Midbrain (tissue), 1 donor: ENCODE measurements around the gene FBXL15.
"Not testable (repeated sequence)": the region's sequence is repeated elsewhere in the genome, so short reads cannot be mapped to it uniquely, and the experiment has no call there.

ENCODE experiments used
- DNase-seq: peaks from one replicate; lab custom pipeline; 2025; lab: John Stamatoyannopoulos, UW

FBXL15 gene

DNA sequence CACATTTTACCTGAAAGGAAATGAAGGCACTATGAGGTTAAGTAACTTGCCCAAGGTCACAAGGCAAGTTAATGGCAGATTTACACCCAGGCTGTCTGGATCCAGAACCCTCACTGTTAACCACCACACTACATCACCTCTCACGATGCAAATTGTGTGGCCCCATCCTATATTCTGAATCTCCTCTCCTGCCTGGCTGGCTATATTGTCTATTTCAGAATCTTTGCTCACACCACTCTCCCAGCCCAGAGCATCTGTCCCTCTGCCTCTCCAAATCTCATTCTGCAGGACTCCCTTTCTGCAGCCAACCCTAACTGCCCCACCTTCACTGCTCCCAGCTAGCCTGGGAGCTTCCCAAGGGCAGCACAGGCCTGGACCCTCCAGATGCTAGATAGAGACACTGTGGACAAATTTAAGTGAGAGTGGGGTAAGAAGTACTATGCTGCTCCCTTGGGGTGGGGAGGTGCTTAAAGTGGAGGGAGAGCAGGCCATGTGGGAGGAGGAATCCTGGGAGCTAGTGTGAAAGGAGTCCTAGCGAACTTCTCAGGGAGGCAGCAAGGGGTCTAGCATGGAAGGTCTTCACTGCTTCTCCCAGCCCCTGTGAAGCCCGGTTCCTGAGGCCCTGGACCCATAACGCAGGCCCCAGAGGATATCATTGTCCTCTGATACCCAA, 11.0 kb downstream of the FBXL15 start:
- DNase-seq, result no peak

- peak; percentile 97 for DNase-seq
Observed at GRCh38 chr10:102432162-102432950, 11.7 kb downstream of the FBXL15 start, which contains the start of gene CUEDC2. Gene CUEDC2 (minus strand): TSS chr10:102432574. CDS start chr10:102425188, 7,386 bp downstream.

GRCh38 chr10:102433619-102434046, 13.0 kb downstream of the FBXL15 start:
- DNase-seq, result no peak

- DNase-seq, result no peak
Observed at GRCh38 chr10:102434394-102435132, 13.9 kb downstream of the FBXL15 start.

- DNase-seq, result no peak
Observed at GRCh38 chr10:102435133-102435497, 14.5 kb downstream of the FBXL15 start.

- no peak for DNase-seq
Observed at GRCh38 chr10:102435529-102436233, 15.0 kb downstream of the FBXL15 start.

DNA sequence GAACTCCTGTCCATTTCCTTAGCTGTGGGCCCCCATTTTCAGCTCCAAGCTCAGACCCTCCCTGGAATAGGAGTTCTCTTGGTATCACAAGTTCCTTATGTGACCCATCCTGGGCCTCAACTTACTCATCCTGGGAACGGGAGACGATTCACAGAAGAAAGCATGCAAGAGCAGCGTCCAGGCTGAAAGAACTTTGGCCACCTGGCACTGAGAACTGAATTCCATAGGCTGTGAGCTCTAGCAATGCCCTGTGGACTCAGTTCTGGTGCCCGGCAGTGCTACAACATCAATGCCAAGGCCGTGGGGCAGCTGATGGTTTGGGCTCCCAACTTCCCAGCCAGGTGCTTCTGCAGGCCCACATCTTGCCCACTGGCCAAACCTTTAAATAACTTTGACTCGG, 15.7 kb downstream of the FBXL15 start:
- DNase-seq, result no peak

DNA sequence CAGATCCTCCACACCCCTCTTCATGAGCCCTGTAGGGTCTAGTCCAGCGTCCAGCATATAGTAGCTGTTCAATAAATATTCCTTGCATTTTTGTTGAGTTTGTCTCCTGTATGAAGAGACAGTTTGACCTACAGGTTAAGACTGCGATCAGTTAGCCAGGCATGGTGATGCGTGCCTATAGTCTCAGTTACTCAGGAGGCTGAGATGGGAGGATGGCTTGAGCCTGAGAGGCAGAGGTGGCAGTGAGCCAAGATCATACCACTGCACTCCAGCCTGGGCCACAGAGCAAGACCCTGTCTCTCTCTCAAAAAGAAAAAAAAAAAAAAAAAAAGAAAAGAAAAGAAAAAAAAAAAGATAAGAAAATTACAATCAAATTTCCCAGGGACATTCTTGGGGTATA, 16.9 kb downstream of the FBXL15 start:
- DNase-seq, result no peak

GRCh38 chr10:102438374-102438773, 17.7 kb downstream of the FBXL15 start:
- DNase-seq, result no peak

DNA sequence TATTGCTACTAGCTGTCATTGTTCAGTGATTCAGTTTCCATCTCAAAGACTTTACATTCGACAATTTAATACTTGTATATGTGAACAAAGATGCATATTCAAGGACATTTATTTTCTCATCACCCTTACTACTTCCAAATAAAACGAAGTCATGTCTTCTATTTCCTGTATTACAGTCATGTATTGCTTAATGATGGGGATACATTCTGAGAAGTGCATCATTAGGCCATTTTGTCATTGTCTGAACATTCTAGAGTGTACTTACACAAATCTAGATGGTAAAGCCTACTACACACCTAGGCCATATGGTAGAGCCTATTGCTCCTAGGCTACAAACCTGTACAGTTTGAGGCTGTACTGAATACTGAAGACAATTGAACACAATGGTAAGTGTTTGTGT, 24.2 kb downstream of the FBXL15 start:
- DNase-seq, result no peak

DNA sequence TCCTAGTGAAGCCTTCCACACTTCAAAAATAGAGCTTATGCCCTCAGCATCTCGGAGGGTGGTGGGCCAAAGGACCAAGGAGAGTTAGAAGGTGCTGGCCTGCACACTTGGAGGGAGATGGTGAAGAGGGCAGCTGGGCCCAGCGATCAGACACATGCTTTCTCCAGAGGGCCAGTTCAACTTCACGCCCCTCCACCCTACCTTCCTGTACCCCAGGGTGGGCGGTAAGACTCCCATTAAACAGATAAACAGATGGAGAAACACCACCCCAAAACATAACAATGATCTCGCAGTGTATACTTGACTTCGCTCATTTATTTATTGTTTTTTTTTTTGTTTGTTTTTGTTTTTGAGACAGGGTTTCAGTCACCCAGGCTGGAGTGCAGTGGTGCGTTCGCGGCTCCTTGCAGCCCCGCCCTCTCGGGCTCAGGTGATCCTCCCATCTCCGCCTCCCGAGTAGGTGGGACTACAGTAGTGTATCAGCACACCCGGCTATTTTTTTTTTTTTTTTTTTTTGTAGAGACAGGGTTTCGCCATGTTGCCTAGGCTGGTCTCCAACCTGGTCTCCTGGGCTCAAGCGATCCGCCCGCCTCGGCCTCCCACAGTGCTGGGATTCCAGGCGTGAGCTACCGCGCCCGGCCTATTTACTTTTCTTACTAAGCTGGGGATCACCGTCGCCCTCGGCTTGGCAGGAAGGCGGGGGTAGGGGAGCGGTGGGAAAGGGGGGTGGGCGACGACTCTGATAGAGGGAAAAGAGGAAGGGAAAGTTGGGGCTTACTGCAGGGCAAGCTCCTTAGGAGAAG, 28.9 kb downstream of the FBXL15 start:
- no peak for DNase-seq

DNA sequence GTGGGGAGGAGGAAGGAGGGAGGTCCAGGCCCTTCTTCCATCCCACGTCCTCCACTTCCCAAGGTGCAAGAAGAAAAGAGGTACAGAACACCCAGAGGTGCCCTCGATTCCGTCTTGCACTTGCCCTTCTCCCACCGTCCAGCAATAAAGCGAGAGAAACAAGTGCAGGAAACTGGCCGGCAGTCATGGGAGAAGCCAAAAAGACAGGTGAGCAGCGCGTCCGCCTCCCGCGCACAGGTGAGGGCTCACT, 29.4 kb downstream of the FBXL15 start:
- no peak for DNase-seq

DNA sequence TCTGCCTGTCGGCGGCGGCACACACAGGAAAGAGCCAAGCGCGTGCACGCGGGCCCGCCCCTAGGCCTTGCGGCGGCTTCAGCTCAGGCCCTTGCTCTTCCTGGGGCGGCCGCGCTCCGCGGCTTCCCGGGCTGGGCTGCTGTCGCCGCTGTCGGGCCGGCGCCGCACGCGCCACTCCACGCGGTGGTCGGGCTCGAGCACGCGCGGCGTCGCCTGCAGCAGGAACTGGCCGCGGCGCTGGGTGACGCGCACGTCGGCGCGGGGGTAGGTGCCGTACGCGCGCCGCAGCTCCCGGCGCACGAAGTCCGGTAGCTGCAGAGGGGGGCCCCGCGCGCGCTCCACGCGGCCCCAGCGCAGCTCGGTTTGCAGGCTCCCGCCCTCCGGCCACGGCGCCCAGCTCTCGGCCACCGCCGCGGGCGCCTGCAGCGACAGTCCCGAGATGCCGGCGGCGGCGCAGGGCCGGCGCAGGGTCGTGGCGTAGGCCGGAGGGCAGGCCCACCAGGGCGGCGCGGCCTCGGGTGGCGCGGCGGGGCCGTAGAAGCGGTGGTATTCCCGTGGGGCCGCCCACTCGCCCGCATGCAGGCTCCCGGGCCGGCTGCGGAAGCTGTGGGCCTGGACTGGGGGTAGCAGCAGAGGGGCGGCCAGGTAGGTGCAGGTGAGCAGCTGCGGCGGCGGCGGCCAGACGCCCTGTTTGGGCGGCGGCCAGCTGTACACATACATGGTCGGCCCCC, 29.9 kb downstream of the FBXL15 start:
- DNase-seq, result peak; percentile 77

DNA sequence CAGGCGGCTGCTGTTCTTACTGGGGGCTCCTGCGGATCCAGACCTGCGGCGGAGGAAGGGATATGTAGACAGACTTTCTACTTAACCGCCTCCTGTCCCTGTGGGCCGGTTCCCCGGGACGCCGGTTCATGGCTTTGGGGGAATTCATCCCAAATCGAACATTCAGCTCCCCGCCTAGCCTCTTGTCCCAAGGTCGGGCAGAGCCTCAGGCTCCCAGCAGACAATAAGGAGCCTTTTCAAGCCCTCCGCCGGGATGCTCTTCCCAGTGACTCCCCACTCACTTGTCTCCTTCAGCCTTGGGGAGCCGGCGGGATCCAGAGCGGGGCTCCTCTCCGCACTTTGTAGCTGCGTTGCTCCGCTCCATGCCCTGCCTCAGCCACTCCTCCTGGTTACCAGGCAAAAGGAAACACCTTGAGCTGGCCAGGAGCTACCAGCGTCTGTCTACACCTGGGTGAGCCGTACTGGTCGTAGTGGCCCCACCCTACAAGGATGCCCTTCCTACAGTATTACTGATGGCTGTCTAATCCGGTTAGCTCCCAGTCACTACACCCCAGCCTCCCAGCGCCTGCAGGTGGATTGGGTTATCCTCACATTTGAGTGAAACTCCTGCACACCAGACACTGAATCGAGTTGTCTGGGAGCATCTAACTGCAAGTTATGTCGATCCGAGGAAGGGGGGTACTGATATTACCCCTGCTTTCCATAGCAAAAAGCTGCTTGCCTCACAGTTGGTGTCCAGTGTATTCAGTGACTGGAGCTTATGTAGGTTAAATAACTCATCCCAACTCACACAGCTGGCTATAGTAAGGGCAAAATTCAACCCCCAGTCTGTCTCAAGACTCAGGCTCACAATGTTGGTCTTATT, 30.7 kb downstream of the FBXL15 start, which contains the start of gene C10orf95:
C10orf95 (minus strand) TSS at position 439 of the 865 bp plus-strand sequence. CDS start 450 bp downstream, outside the sequence.
- no peak for DNase-seq

- DNase-seq, result peak; percentile 45
Observed at GRCh38 chr10:102452672-102453340, 32.2 kb downstream of the FBXL15 start.

GRCh38 chr10:102453502-102453901, 32.9 kb downstream of the FBXL15 start:
- no peak for DNase-seq

- DNase-seq, result not testable (repeated sequence)
Observed at GRCh38 chr10:102454662-102455487, 34.2 kb downstream of the FBXL15 start.

- no peak for DNase-seq
Observed at GRCh38 chr10:102455893-102456471, 35.3 kb downstream of the FBXL15 start.
